Left hindlimb (tissue), 1 donor: ENCODE data around the gene CRYBG3.
"Not testable (repeated sequence)": the region's sequence is repeated elsewhere in the genome, so short reads cannot be mapped to it uniquely, and the experiment has no call there.

Source experiments
- DNase-seq: peaks from one replicate; pipeline ENCODE4 v3.0.0-alpha.2; 2018

Gene CRYBG3

DNA sequence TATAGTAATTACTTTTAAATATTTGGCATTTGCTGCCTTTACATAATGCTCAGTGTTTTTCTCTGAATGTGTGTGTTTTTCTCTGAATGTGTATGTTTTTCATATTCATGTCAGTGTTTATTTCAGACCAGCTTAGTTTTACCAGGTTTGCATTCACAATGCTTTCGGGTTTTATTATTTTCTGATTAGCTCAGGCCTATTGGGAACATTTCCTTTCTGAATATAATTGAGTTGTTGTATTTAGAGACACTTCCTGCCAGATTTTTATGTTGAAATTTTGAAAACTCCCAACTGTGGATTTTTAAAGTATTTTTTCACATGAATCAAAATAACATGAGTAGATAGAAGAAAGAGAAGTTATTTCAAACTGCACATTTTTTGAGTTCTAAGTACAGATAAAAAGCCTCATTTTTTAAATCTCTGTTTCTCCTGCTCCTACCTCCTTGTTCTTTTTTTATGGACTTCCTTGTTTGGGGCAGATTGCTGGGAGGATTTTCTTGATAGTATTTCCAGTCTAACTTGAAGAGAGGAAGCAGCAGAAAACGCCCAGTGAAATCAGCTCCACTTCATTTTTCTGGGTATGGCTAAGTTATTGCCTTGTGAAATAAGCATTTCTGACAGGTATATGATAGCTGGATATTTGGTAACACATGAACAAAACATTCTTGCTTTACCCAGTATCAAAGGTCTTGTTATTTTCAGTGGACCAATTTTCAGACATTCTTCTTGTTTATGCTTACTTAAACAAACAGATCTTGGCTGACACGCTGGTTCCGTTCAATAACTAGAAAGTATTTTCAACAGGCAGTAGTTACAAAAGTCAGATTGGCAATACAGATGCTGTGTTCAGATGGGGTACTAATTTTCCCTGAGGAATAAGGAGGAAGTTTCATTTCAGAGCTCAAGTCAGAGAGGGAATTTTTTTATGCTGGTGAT lies 79.8 kb downstream of the CRYBG3 start:
- DNase-seq = no peak

DNA sequence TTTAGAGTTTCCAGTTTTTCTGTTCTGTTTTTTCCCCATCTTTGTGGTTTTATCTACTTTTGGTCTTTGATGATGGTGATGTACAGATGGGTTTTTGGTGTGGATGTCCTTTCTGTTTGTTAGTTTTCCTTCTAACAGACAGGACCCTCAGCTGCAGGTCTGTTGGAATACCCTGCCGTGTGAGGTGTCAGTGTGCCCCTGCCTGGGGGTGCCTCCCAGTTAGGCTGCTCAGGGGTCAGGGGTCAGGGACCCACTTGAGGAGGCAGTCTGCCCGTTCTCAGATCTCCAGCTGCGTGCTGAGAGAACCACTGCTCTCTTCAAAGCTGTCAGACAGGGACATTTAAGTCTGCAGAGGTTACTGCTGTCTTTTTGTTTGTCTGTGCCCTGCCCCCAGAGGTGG lies 88.0 kb downstream of the CRYBG3 start:
- not testable (repeated sequence) for DNase-seq

GRCh38 chr3:97910236-97910831 lies 88.5 kb downstream of the CRYBG3 start:
- not testable (repeated sequence) for DNase-seq

DNA sequence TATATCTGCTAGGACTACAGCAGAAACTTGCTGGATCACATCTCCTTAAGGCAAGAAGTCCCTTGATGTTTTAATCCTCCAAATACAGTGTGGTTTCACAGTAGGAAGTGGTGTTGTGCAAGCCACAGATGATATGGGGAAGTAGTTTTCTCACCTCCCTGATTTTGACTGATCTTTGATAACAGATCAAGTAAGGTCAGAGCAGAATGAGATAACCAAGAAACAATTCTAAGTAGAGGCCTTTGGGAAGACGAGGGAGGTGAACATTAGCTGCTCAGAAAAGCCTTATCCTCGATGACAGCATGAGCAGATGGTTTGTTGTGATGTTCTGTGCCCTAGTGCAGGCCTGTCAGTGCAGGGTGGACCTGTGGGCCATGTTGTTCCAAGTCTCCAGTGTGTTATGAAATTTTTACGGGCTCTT lies 89.1 kb downstream of the CRYBG3 start:
- no peak for DNase-seq

- no peak for DNase-seq
Measured at GRCh38 chr3:97911459-97911858, 89.6 kb downstream of the CRYBG3 start.

- DNase-seq = no peak
Measured at GRCh38 chr3:97914388-97914787, 92.6 kb downstream of the CRYBG3 start.

- no peak for DNase-seq
Measured at GRCh38 chr3:97916576-97916975, 94.8 kb downstream of the CRYBG3 start.

DNA sequence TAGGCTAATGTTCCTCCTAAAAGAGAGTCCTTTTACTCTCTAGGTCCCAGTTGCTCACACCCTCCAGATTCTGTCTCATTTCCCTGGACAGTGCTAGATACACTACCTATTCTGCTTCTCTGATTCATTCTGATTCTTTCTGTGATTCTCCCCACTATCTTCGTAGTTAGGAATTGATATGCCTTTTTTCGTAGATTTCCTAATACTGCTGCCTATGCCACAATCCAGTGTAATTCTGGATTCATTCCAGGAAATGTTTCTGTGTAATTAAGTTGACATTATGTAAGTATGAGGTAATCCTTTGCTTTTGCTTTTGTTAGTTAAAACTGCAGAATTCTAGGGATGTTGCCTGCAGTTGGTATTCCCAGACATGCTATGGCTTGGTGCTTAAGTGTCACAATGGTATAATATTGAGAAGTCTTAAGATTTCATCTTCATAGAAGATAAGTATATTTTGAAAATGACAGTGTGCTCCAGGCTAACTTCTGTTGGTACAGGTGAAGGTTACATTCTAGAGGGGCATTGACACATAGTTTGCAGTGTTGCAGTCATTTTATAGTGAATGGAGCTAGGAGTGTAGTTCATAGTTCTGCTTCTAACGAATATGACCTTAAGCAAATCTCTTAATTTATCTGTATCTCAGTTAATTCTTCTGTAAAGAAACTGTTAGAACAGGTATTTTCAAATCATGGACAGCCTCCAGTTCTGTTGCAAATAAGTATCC lies 96.2 kb downstream of the CRYBG3 start:
- no peak for DNase-seq

GRCh38 chr3:97927704-97928103 lies 105.9 kb downstream of the CRYBG3 start:
- DNase-seq = no peak

DNA sequence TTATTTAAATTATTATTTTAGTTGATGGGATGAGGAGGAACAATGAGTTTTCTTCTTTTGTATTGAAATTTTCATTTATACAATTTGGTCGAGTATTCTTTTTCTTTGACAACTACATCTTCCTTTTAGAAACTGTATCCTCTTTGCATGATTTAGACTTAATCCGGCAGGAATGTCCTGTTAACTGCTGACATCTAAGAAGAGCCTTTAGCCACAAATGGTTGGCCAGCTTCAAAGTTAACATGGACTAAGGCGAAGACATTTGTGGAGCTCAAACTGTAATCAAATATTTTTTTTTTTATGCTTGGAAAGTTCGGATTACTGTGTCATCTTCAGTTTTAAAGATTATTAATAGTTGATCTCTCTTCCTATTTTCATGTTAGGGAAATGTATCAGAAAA lies 107.2 kb downstream of the CRYBG3 start:
- DNase-seq = no peak

DNA sequence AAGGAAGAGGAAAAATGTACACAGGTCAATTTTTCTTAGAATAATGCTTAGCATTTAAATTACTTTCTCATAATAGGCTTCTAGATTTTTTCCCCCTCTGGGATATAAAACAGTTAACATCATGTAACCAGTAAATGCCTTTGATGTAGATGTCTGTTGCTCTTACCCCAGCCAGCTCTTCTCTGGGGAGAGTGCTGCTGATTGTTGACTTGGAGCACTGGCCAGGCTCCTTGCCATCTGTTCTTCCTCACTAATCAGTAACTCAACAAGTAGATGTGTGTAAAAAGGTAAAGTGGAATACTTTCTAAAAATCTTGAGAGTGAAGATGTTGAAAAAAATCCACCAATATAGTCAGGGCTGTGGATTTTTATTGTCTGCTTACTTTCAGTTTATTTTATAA lies 108.2 kb downstream of the CRYBG3 start:
- no peak for DNase-seq

DNA sequence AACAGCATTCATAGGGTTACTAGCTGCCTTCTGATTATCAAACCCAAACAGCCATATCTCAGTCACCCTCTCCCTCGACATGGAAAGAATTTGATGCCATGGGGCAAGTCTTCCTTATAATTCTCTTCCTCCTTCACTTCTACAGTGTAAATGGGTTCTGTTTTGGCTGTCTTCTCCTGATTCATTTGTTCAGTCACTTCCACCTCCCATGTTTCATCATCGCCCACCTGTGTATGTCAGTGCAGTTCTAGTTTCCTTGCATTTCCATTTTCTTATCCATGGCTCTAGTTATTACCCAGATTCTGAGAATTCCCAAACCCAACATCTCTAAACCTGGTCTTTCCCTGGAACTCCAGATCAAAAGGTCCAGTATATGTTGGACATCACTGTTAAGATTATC lies 109.4 kb downstream of the CRYBG3 start:
- no peak for DNase-seq

GRCh38 chr3:97932387-97932801 lies 110.6 kb downstream of the CRYBG3 start:
- DNase-seq = no peak

- DNase-seq = no peak
Measured at GRCh38 chr3:97934980-97935695, 113.3 kb downstream of the CRYBG3 start.

GRCh38 chr3:97935842-97936241 lies 114.0 kb downstream of the CRYBG3 start:
- DNase-seq = no peak

DNA sequence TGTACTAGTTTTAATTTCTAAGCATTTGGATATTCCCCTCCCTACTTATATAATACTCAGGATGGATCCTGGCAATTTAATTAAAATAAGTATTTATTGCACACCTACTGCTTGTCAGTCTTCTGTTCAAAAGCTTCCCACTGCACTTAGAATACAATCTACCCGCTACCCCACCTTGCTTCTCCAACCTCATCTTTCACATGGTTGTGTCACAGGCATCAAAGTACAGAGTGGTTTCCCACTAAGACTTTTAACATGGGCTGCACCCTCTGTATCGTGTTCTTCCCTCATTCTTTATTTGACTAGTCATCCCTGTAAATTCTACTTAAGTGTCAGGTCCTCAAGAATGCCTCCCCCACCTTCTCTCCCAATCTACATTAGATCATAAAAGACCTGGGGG lies 115.4 kb downstream of the CRYBG3 start:
- no peak for DNase-seq

DNA sequence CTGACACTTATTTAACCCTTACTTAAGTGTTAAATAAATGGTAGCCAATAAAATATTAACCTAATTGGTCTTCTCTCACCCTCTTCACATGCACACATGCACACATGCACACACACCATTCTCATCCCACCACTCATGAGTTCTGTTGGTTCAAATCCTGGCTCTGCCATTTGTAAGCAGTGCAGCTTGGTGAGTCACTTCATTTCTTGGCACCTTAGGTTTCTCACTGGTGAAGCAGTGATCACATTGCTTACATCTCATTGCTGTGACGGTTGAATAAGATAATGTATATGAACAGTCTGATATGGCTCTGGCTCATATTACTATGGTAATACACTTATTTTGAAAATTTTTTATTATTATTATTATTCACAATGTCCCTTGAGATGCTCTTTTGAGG lies 116.6 kb downstream of the CRYBG3 start:
- DNase-seq = no peak

DNA sequence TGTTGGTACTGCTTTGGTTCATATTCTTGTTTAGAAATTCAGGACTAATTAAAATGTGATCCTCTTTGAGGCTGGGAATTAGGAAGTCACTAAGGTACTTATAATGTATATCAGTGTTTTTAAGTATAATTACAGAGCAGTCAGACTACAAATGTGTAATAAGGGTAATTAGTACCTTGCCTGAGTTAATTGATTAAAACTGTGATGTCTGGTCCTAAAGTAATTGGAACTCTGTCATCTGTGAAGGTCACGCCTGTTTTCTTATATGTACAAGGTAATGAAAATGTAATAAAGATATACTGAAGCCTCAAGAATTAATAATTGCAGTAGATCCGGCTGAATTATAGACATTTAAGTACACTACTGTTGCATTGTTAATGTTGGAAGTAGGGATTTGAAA lies 117.6 kb downstream of the CRYBG3 start:
- DNase-seq = no peak

DNA sequence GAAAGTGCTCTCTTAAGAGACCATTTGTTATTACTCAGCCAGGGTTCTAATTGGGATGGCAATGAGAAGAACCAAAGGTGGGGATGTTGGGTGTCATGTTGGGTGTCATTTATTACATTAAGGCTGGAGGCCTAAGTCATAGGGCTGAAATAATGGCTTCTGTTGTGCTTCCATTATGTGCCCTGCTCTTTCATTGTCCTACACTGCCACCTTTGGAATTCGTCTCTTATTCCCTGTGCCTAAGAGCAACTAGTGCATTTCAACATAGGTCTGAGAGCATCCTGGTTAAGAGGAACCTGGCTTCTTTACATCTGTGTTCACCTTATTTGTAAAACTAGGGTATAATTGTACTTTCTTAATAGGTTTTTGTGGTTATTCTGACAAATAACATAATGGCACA lies 118.2 kb downstream of the CRYBG3 start:
- no peak for DNase-seq

GRCh38 chr3:97942801-97943546 lies 121.2 kb downstream of the CRYBG3 start:
- no peak for DNase-seq

DNA sequence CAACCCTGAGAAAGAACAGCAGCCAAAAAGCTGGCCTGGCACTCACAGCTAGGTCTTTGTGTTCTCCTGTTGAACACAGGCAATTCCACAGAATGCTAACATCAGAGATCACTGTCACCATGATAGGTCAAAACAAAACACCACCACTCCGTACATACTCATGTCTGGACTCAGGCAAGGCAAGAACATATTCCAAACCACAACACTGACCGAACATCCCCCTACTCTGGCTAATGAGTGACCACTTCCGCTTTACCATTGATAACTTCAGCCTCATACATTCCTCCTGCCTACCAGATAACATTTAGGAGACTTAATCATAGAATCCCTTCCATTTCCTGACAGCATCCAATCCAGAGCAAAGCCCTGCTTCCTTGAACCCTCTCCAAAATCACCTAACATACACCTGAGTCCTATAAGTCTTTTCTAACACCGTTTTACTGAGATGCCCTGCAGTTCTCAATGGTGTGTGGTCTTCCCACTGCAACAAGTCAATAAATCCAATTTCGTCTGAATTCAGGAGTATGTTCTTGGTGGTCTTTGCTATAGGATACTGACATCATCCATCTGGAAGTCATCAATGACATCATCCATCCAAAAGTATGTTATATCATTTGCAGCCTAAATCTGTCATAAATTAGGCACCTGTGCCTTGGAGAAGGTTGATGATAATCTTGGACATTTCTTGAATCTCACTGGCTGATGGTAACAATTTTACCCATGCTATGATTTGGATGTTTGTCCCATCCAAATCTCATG lies 126.7 kb downstream of the CRYBG3 start:
- no peak for DNase-seq

DNA sequence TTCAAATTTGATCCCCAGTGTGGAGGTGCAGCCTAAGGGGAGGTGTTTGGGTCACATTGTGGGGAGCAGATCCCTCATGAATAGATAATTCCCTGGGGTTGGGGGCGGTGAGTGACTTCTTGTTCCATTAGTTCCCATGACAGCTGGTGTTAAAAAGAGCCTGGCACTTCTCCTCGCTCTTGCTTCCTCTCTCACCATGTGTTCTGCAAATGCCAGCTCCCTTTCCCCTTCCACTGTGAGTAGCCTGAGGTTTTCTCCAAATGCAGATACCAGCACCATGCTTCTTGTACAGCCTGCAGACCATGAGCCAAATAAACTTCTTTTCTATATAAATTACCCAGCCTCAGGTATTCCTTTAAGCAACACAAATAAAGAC lies 127.3 kb downstream of the CRYBG3 start:
- DNase-seq = no peak
